Astrocyte of the cerebellum (primary cell): ENCODE measurements around the gene ILF3.

ENCODE experiments used
- DNase-seq: peaks from one replicate; pipeline ENCODE4 v3.0.0-alpha.2; 2011; ENCODE audit warnings: low read depth
- H3K4me3 ChIP-seq: 2 replicates; pipeline ENCODE4 v1.5.1; 2011; ENCODE audit warnings: mild to moderate bottlenecking, low read depth, low read length, moderate library complexity
- in situ Hi-C: cut with HindIII; loops from 2 replicates; pipeline ENCODE4 v1.10.0; 2017; ENCODE audit warnings: low sequenced_read_pairs
- TF ChIP-seq, protein P1 (sequence below): IDR thresholded peaks from 2 replicates; pipeline ENCODE4 v1.5.1; 2012; ENCODE audit warnings: low read length, low read depth, moderate library complexity, mild to moderate bottlenecking; ENCODE audit errors: missing control alignments

The ILF3 gene

DNA sequence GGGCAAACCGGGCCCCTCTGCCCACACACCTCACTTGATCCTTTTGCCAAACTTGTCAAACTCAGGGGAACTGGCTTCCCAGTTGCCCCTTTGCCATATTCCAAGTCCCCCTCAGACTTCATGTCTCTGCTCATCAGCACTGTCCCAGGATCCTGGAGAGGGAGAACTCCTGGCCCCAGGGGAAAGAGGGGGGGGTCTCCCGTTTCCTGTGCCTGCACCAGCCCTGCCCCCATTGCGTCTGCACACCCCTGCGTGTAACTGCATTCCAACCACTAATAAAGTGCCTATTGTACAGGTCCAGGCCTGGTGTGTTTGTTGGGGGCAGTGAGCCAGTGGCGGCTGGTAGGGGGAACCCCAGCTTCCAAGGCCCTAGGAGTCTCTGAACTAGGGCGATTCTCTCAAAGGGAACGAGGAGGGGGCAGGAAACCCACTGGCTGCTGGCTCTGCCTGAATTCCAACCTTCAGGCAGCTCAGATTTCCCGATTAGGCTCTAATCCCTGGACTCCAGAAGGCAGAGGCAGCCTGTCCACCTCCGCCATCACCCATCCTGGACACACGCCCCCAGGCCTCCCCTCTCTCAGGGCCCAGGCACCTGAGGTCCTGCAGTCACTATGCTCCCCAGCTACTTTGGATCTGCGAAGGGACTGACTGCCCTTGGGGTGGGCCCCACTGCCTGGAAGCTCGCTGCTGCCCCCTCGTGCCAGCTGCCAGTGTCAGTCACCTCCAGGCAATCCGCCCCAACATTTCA, 9.7 kb upstream of the ILF3 start:
- TF ChIP-seq, protein P1, sequence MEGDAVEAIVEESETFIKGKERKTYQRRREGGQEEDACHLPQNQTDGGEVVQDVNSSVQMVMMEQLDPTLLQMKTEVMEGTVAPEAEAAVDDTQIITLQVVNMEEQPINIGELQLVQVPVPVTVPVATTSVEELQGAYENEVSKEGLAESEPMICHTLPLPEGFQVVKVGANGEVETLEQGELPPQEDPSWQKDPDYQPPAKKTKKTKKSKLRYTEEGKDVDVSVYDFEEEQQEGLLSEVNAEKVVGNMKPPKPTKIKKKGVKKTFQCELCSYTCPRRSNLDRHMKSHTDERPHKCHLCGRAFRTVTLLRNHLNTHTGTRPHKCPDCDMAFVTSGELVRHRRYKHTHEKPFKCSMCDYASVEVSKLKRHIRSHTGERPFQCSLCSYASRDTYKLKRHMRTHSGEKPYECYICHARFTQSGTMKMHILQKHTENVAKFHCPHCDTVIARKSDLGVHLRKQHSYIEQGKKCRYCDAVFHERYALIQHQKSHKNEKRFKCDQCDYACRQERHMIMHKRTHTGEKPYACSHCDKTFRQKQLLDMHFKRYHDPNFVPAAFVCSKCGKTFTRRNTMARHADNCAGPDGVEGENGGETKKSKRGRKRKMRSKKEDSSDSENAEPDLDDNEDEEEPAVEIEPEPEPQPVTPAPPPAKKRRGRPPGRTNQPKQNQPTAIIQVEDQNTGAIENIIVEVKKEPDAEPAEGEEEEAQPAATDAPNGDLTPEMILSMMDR, result peak; percentile 89
- in situ Hi-C loops, result loop anchor here (5.0 kb wide), 1 partner anchor 67 kb away; no protein-coding TSS in a partner anchor
- peak; percentile 43 for DNase-seq
- H3K4me3 ChIP-seq, result no peak overlapping the region

DNA sequence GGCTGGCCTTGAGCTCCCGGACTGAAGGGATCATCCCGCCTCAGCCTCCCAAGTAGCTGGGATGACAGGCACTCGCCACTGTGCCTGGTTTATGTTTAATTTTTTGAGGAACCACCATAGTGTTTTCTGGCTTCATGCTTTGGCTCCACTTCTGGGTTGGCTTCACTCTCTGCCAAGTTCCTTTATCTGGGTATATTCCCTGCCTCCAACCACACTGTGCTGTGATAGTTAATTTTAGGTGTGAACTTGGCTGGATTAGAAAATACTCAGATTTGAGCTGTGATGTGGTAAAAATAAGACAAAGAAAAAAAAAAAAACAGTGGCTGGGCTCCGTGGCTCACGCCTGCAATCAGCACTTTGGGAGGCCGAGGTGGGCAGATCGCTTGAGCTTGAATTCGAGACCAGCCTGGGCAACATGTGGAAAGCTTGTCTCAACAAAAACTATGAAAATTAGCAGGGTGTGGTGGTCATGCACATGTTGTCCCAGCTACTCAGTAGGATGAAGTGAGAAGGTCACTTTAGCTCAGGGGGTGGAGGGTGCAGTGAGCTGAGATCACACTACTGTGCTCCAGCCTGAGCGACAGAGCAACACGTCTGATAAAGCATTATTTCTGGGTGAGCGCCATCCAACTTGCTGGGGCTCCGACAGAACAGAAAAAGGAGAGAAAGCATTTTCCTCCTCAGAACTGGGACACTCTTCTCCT, 7.5 kb upstream of the ILF3 start:
- no peak overlapping the region for H3K4me3 ChIP-seq
- TF ChIP-seq, protein P1, result no peak
- in situ Hi-C loops, result loop anchor here (5.0 kb wide), 1 partner anchor 69 kb away; no protein-coding TSS in a partner anchor
- no peak for DNase-seq

DNA sequence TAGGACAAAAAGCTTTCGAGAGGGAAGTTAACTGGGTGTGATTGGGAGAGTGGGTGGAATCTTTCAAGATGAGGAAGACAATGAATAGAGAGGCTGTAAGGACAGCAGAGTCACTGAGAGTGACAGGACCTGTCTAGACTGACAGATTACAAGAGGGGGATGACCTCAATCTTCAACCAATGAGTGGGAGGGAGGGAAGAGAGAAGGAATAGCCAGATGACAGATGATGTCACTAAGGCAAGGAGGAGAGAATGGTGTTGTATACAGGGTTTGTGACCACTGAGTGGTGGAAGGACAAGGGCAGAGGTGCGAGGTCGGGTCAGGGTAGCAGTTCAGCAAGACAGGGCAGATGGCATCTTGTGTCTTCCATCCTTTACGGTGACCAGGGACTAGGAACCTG, 5.8 kb upstream of the ILF3 start:
- H3K4me3 ChIP-seq, result no peak overlapping the region
- in situ Hi-C loops, result loop anchor here (5.0 kb wide), 1 partner anchor 71 kb away; no protein-coding TSS in a partner anchor
- DNase-seq, result no peak
- TF ChIP-seq, protein P1, result no peak

DNA sequence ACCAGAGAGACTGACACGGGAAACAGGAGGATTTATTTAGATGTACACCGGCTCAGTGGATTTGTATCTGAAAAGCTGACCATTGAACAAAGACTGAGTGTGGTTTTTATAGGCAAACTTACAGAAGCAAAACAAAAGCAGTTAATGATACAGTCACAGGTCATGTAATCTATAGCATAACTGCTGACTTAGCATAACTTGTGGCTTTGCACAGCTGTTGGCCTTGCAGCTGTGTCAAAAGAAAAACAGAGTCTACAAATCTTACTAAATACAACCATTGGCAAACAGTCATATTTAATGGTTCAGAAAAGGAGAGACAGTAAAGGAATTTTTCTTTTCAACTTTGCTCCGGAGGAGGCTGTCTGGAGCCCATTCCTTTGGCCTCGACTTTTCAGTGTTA, 2.3 kb upstream of the ILF3 start:
- no peak overlapping the region for H3K4me3 ChIP-seq
- no peak for DNase-seq
- in situ Hi-C loops, result no loop called here
- TF ChIP-seq, protein P1, result no peak

DNA sequence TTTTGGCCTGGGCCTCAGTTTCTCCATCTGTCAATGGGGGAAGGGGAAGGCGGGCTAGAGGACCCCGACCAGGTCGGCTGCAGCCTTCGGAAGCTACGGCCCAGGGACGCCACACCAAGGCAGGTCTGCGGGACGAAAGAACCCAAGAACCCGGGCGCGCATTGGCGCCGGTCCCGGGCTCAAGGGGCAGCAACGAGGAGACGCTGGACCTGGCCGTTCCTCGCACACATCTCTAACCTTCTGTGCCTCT, 739 bp upstream of the ILF3 start:
- in situ Hi-C loops, result no loop called here
- TF ChIP-seq, protein P1, result no peak
- DNase-seq, result no peak
- peak overlapping the region; percentile 86 for H3K4me3 ChIP-seq

DNA sequence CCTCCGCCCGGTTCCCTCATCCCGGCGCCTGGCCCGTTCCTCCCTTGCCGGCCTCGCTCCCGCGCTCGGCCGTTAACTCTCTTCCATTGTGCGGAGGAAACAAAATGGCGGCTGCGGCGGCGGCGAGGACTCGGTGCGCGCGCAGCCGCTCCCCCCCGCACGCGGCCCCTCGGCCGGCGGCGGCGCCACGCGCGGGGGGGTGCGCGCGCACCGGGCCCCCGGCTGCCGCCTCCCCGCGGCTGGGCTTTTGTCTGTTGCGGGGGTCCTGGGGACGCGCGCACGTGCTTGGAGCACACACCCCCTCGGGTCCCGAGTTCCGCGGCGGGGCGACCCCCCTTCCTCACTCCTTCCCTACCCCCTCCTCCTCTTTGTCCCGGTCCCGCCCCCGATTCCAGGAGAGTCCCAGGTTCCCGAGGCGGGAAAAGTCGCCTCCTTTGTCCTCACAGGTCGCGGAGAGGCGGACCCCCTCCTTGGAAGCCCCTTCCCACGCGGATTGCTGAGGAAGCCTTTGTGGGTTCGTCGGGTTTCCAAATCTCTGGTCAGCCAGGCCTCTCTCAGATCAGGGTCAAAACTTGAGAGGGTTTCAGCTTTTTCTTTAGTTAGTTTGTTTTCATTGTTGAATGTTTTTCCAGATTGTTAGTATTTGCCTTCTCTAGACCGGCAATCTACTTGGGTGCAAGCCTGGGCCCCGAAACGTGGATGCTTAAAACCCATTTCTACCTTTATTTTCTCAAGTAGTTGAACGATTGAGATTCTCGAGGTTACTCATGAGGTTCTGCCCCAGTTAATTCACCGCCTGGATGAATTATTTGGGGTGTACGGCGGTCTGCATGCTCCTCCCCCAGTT, 687 bp downstream of the ILF3 start:
- DNase-seq, result no peak
- peak overlapping the region; percentile 86 for H3K4me3 ChIP-seq
- TF ChIP-seq, protein P1, result no peak
- in situ Hi-C loops, result no loop called here
